HEK293 (cell line): Measurements from ENCODE around the gene FAM120A.

Source experiments
- CTCF ChIA-PET: fragments of 350-600 bp; formaldehyde crosslinking; extraction: SDS; loops from one replicate; lab custom pipeline; 2021; ENCODE audit warnings: antibody characterized with exemption; lab: Yijun Ruan, JAX
- POLR2A ChIA-PET: fragments of 300-600 bp; formaldehyde crosslinking; extraction: SDS; loops from one replicate; lab custom pipeline; 2020; ENCODE audit warnings: antibody characterized with exemption, inconsistent platforms; lab: Yijun Ruan, JAX
- H3K27ac ChIP-seq: fragments of 200-500 bp; sonication (Bioruptor generic); 2 replicates; pipeline ENCODE4 v1.5.1; 2014; ENCODE audit warnings: low read depth, low read length, control low read depth, inconsistent platforms; ENCODE audit errors: extremely low read depth
- H3K36me3 ChIP-seq, 2 experiments: fragments of 200-500 bp in 1 of 2; sonication (Bioruptor generic) in 1 of 2; 1 replicate in 1 of 2; 2 replicates in 1 of 2; pipeline ENCODE4 v1.5.1; 2014 to 2017; ENCODE audit warnings: inconsistent platforms in 2 of 2, low read length in 2 of 2; ENCODE audit not compliant: control insufficient read depth in 2 of 2, insufficient read depth in 1 of 2
- H3K4me1 ChIP-seq: fragments of 200-500 bp; sonication (Bioruptor generic); 2 replicates; pipeline ENCODE4 v1.5.1; 2014; ENCODE audit warnings: mild to moderate bottlenecking, low read length, inconsistent platforms; ENCODE audit not compliant: control insufficient read depth, insufficient read depth
- H3K4me3 ChIP-seq: 2 replicates; pipeline ENCODE4 v1.5.1; 2011; ENCODE audit warnings: low read depth, mild to moderate bottlenecking, control low read depth, low read length, moderate library complexity
- H3K9me3 ChIP-seq: fragments of 200-500 bp; sonication (Bioruptor generic); 2 replicates; pipeline ENCODE4 v1.5.1; 2014; ENCODE audit warnings: low read depth, low read length, inconsistent platforms; ENCODE audit not compliant: control insufficient read depth, insufficient read depth
- HOXC10 ChIP-seq: sonication (generic); formaldehyde crosslinking; IDR thresholded peaks from 2 replicates; pipeline ENCODE4 v1.8.1; 2023; ENCODE audit warnings: mild to moderate bottlenecking, missing genetic modification reagents
- MEIS1 ChIP-seq: sonication (generic); formaldehyde crosslinking; IDR thresholded peaks from 2 replicates; pipeline ENCODE4 v1.8.1; 2022; ENCODE audit warnings: missing genetic modification reagents, mild to moderate bottlenecking, borderline replicate concordance
- SP7 ChIP-seq: fragments of 450-650 bp; formaldehyde crosslinking; IDR thresholded peaks from 2 replicates; pipeline ENCODE4 v1.5.1; 2016; ENCODE audit warnings: missing biosample characterization, missing genetic modification characterization
- ZBTB1 ChIP-seq: fragments of 450-650 bp; formaldehyde crosslinking; IDR thresholded peaks from 2 replicates; pipeline ENCODE4 v1.5.1; 2016; ENCODE audit warnings: missing biosample characterization, missing genetic modification characterization
- ZBTB20 ChIP-seq: fragments of 450-650 bp; formaldehyde crosslinking; IDR thresholded peaks from 2 replicates; pipeline ENCODE4 v1.5.1; 2016; ENCODE audit warnings: missing biosample characterization, missing genetic modification characterization
- ZNF324 ChIP-seq: fragments of 450-650 bp; formaldehyde crosslinking; IDR thresholded peaks from 2 replicates; pipeline ENCODE4 v1.5.1; 2016; ENCODE audit warnings: missing biosample characterization, missing genetic modification characterization
- ZNF354C ChIP-seq: fragments of 450-650 bp; formaldehyde crosslinking; IDR thresholded peaks from 2 replicates; pipeline ENCODE4 v1.5.1; 2016; ENCODE audit warnings: missing biosample characterization, missing genetic modification characterization, low read depth, borderline replicate concordance
- ZNF48 ChIP-seq: fragments of 450-650 bp; formaldehyde crosslinking; IDR thresholded peaks from 2 replicates; pipeline ENCODE4 v1.5.1; 2016; ENCODE audit warnings: missing biosample characterization, missing genetic modification characterization
- ZNF501 ChIP-seq: fragments of 450-650 bp; formaldehyde crosslinking; IDR thresholded peaks from 2 replicates; pipeline ENCODE4 v1.5.1; 2016; ENCODE audit warnings: missing biosample characterization, missing genetic modification characterization
- ZNF521 ChIP-seq: fragments of 450-650 bp; formaldehyde crosslinking; IDR thresholded peaks from 2 replicates; pipeline ENCODE4 v1.5.1; 2017; ENCODE audit warnings: missing biosample characterization, mild to moderate bottlenecking, missing genetic modification characterization
- ZNF558 ChIP-seq: fragments of 450-650 bp; formaldehyde crosslinking; IDR thresholded peaks from 2 replicates; pipeline ENCODE4 v1.5.1; 2016; ENCODE audit warnings: missing biosample characterization, missing genetic modification characterization
- ZNF571 ChIP-seq: fragments of 450-650 bp; formaldehyde crosslinking; IDR thresholded peaks from 2 replicates; pipeline ENCODE4 v1.5.0; 2017; ENCODE audit warnings: missing biosample characterization, missing genetic modification characterization
- ZNF585B ChIP-seq: fragments of 450-650 bp; formaldehyde crosslinking; IDR thresholded peaks from 2 replicates; pipeline ENCODE4 v1.5.1; 2016; ENCODE audit warnings: missing biosample characterization, missing genetic modification characterization
- ZNF629 ChIP-seq: fragments of 450-650 bp; formaldehyde crosslinking; IDR thresholded peaks from 2 replicates; pipeline ENCODE4 v1.5.1; 2017; ENCODE audit warnings: missing biosample characterization, missing genetic modification characterization
- ZNF658 ChIP-seq: fragments of 450-650 bp; formaldehyde crosslinking; IDR thresholded peaks from 2 replicates; pipeline ENCODE4; 2016; ENCODE audit warnings: missing biosample characterization, missing genetic modification characterization
- ZNF843 ChIP-seq: fragments of 450-650 bp; formaldehyde crosslinking; IDR thresholded peaks from 2 replicates; pipeline ENCODE4 v1.5.1; 2016; ENCODE audit warnings: missing biosample characterization, missing genetic modification characterization
- ZXDB ChIP-seq: fragments of 450-650 bp; formaldehyde crosslinking; IDR thresholded peaks from 2 replicates; pipeline ENCODE4 v1.5.1; 2016; ENCODE audit warnings: missing biosample characterization, missing genetic modification characterization
- TF ChIP-seq, protein P1 (sequence below): fragments of 450-650 bp; formaldehyde crosslinking; IDR thresholded peaks from 2 replicates; pipeline ENCODE4 v1.5.1; 2016; ENCODE audit warnings: missing biosample characterization, missing genetic modification characterization
- TF ChIP-seq, protein P2 (sequence below): fragments of 450-650 bp; formaldehyde crosslinking; IDR thresholded peaks from 2 replicates; pipeline ENCODE4 v1.5.1; 2016; ENCODE audit warnings: missing biosample characterization, missing genetic modification characterization, borderline replicate concordance
- TF ChIP-seq, protein P3 (sequence below): fragments of 450-650 bp; formaldehyde crosslinking; IDR thresholded peaks from 2 replicates; pipeline ENCODE4 v1.5.1; 2016; ENCODE audit warnings: missing biosample characterization, missing genetic modification characterization
- TF ChIP-seq, protein P4 (sequence below): fragments of 450-650 bp; formaldehyde crosslinking; IDR thresholded peaks from 2 replicates; pipeline ENCODE4 v1.5.1; 2016; ENCODE audit warnings: missing biosample characterization, missing genetic modification characterization, borderline replicate concordance
- TF ChIP-seq, protein P5 (sequence below): fragments of 450-650 bp; formaldehyde crosslinking; IDR thresholded peaks from 2 replicates; pipeline ENCODE4 v1.5.1; 2016; ENCODE audit warnings: missing biosample characterization, missing genetic modification characterization
- TF ChIP-seq, protein P6 (sequence below): fragments of 450-650 bp; formaldehyde crosslinking; IDR thresholded peaks from 2 replicates; pipeline ENCODE4 v1.5.1; 2016; ENCODE audit warnings: missing biosample characterization, missing genetic modification characterization

Gene FAM120A

DNA sequence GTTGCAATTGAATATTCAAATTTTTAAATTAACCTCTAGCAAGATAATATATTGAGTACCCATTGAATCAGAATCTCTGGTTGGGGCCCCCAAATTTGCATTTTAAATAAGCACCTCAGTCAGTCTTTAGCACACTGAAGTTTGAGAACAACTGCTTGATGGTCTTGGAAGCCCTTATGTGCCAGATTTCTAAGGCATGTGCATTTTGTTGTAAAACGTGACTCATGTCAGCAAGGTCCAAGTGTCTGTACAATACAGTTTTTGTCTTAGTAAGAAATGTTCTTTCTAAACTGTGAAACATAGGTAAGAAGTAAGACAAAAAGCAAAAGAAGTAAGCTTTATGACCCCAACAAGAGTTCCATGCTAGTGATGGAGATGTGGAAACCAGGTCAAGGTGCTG lies 65.8 kb downstream of the FAM120A start (continued):
- TF ChIP-seq, protein P1, sequence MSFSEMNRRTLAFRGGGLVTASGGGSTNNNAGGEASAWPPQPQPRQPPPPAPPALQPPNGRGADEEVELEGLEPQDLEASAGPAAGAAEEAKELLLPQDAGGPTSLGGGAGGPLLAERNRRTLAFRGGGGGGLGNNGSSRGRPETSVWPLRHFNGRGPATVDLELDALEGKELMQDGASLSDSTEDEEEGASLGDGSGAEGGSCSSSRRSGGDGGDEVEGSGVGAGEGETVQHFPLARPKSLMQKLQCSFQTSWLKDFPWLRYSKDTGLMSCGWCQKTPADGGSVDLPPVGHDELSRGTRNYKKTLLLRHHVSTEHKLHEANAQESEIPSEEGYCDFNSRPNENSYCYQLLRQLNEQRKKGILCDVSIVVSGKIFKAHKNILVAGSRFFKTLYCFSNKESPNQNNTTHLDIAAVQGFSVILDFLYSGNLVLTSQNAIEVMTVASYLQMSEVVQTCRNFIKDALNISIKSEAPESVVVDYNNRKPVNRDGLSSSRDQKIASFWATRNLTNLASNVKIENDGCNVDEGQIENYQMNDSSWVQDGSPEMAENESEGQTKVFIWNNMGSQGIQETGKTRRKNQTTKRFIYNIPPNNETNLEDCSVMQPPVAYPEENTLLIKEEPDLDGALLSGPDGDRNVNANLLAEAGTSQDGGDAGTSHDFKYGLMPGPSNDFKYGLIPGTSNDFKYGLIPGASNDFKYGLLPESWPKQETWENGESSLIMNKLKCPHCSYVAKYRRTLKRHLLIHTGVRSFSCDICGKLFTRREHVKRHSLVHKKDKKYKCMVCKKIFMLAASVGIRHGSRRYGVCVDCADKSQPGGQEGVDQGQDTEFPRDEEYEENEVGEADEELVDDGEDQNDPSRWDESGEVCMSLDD, result no peak
- TF ChIP-seq, protein P2, sequence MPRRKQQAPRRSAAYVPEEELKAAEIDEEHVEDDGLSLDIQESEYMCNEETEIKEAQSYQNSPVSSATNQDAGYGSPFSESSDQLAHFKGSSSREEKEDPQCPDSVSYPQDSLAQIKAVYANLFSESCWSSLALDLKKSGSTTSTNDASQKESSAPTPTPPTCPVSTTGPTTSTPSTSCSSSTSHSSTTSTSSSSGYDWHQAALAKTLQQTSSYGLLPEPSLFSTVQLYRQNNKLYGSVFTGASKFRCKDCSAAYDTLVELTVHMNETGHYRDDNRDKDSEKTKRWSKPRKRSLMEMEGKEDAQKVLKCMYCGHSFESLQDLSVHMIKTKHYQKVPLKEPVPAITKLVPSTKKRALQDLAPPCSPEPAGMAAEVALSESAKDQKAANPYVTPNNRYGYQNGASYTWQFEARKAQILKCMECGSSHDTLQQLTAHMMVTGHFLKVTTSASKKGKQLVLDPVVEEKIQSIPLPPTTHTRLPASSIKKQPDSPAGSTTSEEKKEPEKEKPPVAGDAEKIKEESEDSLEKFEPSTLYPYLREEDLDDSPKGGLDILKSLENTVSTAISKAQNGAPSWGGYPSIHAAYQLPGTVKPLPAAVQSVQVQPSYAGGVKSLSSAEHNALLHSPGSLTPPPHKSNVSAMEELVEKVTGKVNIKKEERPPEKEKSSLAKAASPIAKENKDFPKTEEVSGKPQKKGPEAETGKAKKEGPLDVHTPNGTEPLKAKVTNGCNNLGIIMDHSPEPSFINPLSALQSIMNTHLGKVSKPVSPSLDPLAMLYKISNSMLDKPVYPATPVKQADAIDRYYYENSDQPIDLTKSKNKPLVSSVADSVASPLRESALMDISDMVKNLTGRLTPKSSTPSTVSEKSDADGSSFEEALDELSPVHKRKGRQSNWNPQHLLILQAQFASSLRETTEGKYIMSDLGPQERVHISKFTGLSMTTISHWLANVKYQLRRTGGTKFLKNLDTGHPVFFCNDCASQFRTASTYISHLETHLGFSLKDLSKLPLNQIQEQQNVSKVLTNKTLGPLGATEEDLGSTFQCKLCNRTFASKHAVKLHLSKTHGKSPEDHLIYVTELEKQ (tag by site-specific recombination), result no peak
- TF ChIP-seq, protein P3, sequence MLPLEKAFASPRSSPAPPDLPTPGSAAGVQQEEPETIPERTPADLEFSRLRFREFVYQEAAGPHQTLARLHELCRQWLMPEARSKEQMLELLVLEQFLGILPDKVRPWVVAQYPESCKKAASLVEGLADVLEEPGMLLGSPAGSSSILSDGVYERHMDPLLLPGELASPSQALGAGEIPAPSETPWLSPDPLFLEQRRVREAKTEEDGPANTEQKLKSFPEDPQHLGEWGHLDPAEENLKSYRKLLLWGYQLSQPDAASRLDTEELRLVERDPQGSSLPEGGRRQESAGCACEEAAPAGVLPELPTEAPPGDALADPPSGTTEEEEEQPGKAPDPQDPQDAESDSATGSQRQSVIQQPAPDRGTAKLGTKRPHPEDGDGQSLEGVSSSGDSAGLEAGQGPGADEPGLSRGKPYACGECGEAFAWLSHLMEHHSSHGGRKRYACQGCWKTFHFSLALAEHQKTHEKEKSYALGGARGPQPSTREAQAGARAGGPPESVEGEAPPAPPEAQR (tag by site-specific recombination), result no peak

DNA sequence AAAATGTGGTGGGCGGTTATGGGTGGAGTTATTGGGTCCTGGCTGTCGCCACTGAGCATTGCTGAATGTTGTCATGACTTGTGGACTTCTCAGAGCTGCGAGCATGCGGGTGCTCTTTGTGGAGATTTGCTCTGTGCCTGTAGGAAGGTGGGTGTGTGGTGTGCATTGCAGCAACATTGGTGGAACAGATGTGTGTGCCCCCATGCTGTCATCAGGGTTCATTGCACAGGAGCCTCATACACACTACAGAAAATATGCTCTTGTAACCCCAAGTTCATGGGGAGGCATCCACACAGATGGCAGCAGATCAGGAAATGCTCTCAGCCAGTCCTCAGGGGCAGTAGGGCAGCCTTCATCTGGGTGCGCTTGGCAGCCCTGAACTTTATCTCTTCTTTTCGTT lies 69.0 kb downstream of the FAM120A start:
- Histone ChIP-seq H3K4me1 (no peaks in the 10 kb centered on the region), H3K36me3 (peaks cover 0 to 50% of the 10 kb centered on the region in 2 experiments; a peak in 2 of 3 replicates), H3K9me3 (no peaks in the 10 kb centered on the region), H3K4me3 (no peak overlapping the region), H3K27ac (no peak overlapping the region)
- POLR2A ChIA-PET, result no interaction called here
- CTCF ChIA-PET, result no interaction called here
- TF ChIP-seq, protein P4, sequence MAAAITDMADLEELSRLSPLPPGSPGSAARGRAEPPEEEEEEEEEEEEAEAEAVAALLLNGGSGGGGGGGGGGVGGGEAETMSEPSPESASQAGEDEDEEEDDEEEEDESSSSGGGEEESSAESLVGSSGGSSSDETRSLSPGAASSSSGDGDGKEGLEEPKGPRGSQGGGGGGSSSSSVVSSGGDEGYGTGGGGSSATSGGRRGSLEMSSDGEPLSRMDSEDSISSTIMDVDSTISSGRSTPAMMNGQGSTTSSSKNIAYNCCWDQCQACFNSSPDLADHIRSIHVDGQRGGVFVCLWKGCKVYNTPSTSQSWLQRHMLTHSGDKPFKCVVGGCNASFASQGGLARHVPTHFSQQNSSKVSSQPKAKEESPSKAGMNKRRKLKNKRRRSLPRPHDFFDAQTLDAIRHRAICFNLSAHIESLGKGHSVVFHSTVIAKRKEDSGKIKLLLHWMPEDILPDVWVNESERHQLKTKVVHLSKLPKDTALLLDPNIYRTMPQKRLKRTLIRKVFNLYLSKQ (tag by site-specific recombination), result no peak
- TF ChIP-seq ZBTB1 (tag by site-specific recombination), result no peak
- no peak for TF ChIP-seq ZNF571
- TF ChIP-seq ZBTB20 (tag by site-specific recombination), result no peak
- no peak for TF ChIP-seq ZXDB
- no peak for TF ChIP-seq ZNF501 (tag by site-specific recombination)
- TF ChIP-seq ZNF48, result no peak
- TF ChIP-seq, protein P5, sequence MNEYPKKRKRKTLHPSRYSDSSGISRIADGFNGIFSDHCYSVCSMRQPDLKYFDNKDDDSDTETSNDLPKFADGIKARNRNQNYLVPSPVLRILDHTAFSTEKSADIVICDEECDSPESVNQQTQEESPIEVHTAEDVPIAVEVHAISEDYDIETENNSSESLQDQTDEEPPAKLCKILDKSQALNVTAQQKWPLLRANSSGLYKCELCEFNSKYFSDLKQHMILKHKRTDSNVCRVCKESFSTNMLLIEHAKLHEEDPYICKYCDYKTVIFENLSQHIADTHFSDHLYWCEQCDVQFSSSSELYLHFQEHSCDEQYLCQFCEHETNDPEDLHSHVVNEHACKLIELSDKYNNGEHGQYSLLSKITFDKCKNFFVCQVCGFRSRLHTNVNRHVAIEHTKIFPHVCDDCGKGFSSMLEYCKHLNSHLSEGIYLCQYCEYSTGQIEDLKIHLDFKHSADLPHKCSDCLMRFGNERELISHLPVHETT (tag by site-specific recombination), result no peak
- no peak for TF ChIP-seq ZNF558
- TF ChIP-seq ZNF521, result no peak
- no peak for TF ChIP-seq MEIS1 (CRISPR knock-in tag)
- TF ChIP-seq ZNF629 (tag by site-specific recombination), result no peak
- TF ChIP-seq, protein P6, sequence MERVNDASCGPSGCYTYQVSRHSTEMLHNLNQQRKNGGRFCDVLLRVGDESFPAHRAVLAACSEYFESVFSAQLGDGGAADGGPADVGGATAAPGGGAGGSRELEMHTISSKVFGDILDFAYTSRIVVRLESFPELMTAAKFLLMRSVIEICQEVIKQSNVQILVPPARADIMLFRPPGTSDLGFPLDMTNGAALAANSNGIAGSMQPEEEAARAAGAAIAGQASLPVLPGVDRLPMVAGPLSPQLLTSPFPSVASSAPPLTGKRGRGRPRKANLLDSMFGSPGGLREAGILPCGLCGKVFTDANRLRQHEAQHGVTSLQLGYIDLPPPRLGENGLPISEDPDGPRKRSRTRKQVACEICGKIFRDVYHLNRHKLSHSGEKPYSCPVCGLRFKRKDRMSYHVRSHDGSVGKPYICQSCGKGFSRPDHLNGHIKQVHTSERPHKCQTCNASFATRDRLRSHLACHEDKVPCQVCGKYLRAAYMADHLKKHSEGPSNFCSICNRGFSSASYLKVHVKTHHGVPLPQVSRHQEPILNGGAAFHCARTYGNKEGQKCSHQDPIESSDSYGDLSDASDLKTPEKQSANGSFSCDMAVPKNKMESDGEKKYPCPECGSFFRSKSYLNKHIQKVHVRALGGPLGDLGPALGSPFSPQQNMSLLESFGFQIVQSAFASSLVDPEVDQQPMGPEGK (tag by site-specific recombination), result no peak
- no peak for TF ChIP-seq SP7 (tag by site-specific recombination)
- no peak for TF ChIP-seq ZNF843 (tag by site-specific recombination)
- TF ChIP-seq HOXC10, result no peak
- no peak for TF ChIP-seq ZNF585B (tag by site-specific recombination)
- no peak for TF ChIP-seq ZNF354C (tag by site-specific recombination)
- TF ChIP-seq ZNF324 (tag by site-specific recombination), result no peak
- no peak for TF ChIP-seq ZNF658 (tag by site-specific recombination)
